Fibroblast of lung (primary cell): ENCODE measurements around the gene CMTM6.

ENCODE experiments used
- CTCF ChIP-seq, 2 donors: IDR thresholded peaks in 1 of 2; conservative IDR thresholded peaks in 1 of 2; 1 replicate in 1 of 2; 2 replicates in 1 of 2; pipeline ENCODE4 v1.5.1; 2011 to 2012; ENCODE audit warnings: low read length in 2 of 2, control low read depth in 1 of 2, inconsistent platforms in 1 of 2, low read depth in 1 of 2, mild to moderate bottlenecking in 1 of 2
- EZH2 ChIP-seq: IDR thresholded peaks from 2 replicates; pipeline ENCODE4 v1.5.1; 2012; ENCODE audit warnings: low read length, control low read depth, mild to moderate bottlenecking; ENCODE audit errors: missing control alignments

- TF ChIP-seq CTCF (conservative IDR thresholded peaks at IDR 0.05 in 1 of 2, IDR thresholded peaks at IDR 0.05 in 1 of 2; ENCODE audit: low read depth in 1 of 2, low read length in 2 of 2) (no peak), EZH2 (no peak)
These were observed 48.8 kb upstream of the CMTM6 start for GRCh38 chr3:32551496-32551895.
